HepG2 (cell line): ENCODE results near the gene FMNL2. TPM values are rescaled to one million over a fixed set of nuclear protein-coding genes. Genes with fewer than 3 reads are reported as not detected.

Experiments used
- CENPX ChIP-seq: sonication (generic); formaldehyde crosslinking; IDR thresholded peaks from 2 replicates; pipeline ENCODE4 v1.9.0; 2021; ENCODE audit warnings: mild to moderate bottlenecking, missing genetic modification reagents, moderate library complexity
- EP300 ChIP-seq, 3 experiments: sonication (generic) in 1 of 3; formaldehyde crosslinking in 1 of 3; IDR thresholded peaks; 2 replicates each; pipeline versions ENCODE4 v1.5.1 to v1.6.1; 2011 to 2020; ENCODE audit warnings: low read depth in 2 of 3, low read length in 2 of 3, borderline replicate concordance in 1 of 3, improper control_type of control experiment in 1 of 3, mild to moderate bottlenecking in 1 of 3, missing genetic modification reagents in 1 of 3, moderate library complexity in 1 of 3
- EZH2 ChIP-seq: conservative IDR thresholded peaks from 2 replicates; pipeline ENCODE4 v1.6.1; 2012; ENCODE audit warnings: mild to moderate bottlenecking, low read depth, low read length, moderate library complexity
- FIP1L1 ChIP-seq: fragments of 200-400 bp; formaldehyde crosslinking; IDR thresholded peaks from 2 replicates; pipeline ENCODE4 v1.6.1; 2018; ENCODE audit warnings: low read depth, mild to moderate bottlenecking, low read length, moderate library complexity, borderline replicate concordance; ENCODE audit not compliant: insufficient read depth
- GTF2F1 ChIP-seq: fragments of 150-350 bp; IDR thresholded peaks from 2 replicates; pipeline ENCODE4 v1.6.1; 2014; ENCODE audit warnings: low read length
- IRF2 ChIP-seq: IDR thresholded peaks from 2 replicates; pipeline ENCODE4 v1.6.1; 2018; ENCODE audit warnings: missing genetic modification reagents, missing compliant biosample characterization
- MED1 ChIP-seq: sonication (generic); formaldehyde crosslinking; IDR thresholded peaks from 2 replicates; pipeline ENCODE4 v1.4.0; 2020; ENCODE audit warnings: missing genetic modification reagents
- NPAS2 ChIP-seq: sonication (generic); formaldehyde crosslinking; IDR thresholded peaks from 2 replicates; pipeline ENCODE4 v1.8.0; 2022; ENCODE audit warnings: mild to moderate bottlenecking, missing genetic modification reagents, borderline replicate concordance
- NR1H2 ChIP-seq: sonication (generic); formaldehyde crosslinking; IDR thresholded peaks from 2 replicates; pipeline ENCODE4 v1.8.1; 2022; ENCODE audit warnings: low read depth, missing genetic modification reagents, borderline replicate concordance
- PHB2 ChIP-seq: fragments of 450-650 bp; IDR thresholded peaks from 2 replicates; pipeline ENCODE4 v1.6.1; 2018; ENCODE audit not compliant: partially characterized antibody
- ZFP1 ChIP-seq: IDR thresholded peaks from 2 replicates; pipeline ENCODE4 v1.6.1; 2016
- ZFP90 ChIP-seq: sonication (generic); formaldehyde crosslinking; IDR thresholded peaks from 2 replicates; pipeline ENCODE4 v1.8.0; 2022; ENCODE audit warnings: missing genetic modification reagents, mild to moderate bottlenecking, inconsistent platforms, borderline replicate concordance
- polyA plus RNA-seq, 8 experiments: library from polyadenylated mRNA; depleted of rRNA in 3 of 8; stranded (reverse) in 7 of 8; unstranded in 1 of 8; fragments of >200 nt; fragmentation: Illumina TruSeq in 4 of 8; extraction: Trizol in 4 of 8; gene quantifications; 2 replicates each; pipeline versions ENCODE4 v1.2.1 to v1.2.3, GENCODE V29; 2011 to 2016; ENCODE audit warnings: low read depth in 4 of 8, missing spikeins in 1 of 8, mixed read lengths in 1 of 8; ENCODE audit not compliant: insufficient read depth in 1 of 8
- total RNA-seq, 5 experiments: library from RNA; depleted of rRNA; stranded (reverse); fragments of >200 nt; fragmentation: Illumina TruSeq; extraction: Trizol; gene quantifications; 2 replicates each; pipeline ENCODE4 v1.2.3, GENCODE V29; 2016; ENCODE audit warnings: low read depth in 1 of 5
- TF ChIP-seq, protein P1 (sequence below): sonication (generic); formaldehyde crosslinking; IDR thresholded peaks from 2 replicates; pipeline ENCODE4 v1.4.0; 2020; ENCODE audit warnings: mild to moderate bottlenecking, missing genetic modification reagents
- TF ChIP-seq, protein P2 (sequence below): sonication (generic); formaldehyde crosslinking; IDR thresholded peaks from 2 replicates; pipeline ENCODE4 v1.4.0; 2020; ENCODE audit warnings: missing genetic modification reagents, low read depth, mild to moderate bottlenecking, borderline replicate concordance
- TF ChIP-seq, protein P3 (sequence below): sonication (generic); formaldehyde crosslinking; IDR thresholded peaks from 2 replicates; pipeline ENCODE4 v1.9.0; 2022; ENCODE audit warnings: missing genetic modification reagents, mild to moderate bottlenecking, borderline replicate concordance
- TF ChIP-seq, protein P4 (sequence below): sonication (generic); formaldehyde crosslinking; IDR thresholded peaks from 2 replicates; pipeline ENCODE4 v1.5.0; 2020; ENCODE audit warnings: missing genetic modification reagents
- TF ChIP-seq, protein P5 (sequence below): sonication (generic); formaldehyde crosslinking; conservative IDR thresholded peaks from 2 replicates; pipeline ENCODE4 v1.4.0; 2020; ENCODE audit warnings: missing genetic modification reagents
- TF ChIP-seq, protein P6 (sequence below): sonication (generic); formaldehyde crosslinking; IDR thresholded peaks from 2 replicates; pipeline ENCODE4 v1.8.0; 2022; ENCODE audit warnings: low read depth, missing genetic modification reagents

The FMNL2 gene
- total and polyA plus RNA-seq, 2 of the 13 experiments (the other 11 are each of a cell fraction or from before 2014, with no cell fraction given) = 66.5 to 67.7 TPM

DNA sequence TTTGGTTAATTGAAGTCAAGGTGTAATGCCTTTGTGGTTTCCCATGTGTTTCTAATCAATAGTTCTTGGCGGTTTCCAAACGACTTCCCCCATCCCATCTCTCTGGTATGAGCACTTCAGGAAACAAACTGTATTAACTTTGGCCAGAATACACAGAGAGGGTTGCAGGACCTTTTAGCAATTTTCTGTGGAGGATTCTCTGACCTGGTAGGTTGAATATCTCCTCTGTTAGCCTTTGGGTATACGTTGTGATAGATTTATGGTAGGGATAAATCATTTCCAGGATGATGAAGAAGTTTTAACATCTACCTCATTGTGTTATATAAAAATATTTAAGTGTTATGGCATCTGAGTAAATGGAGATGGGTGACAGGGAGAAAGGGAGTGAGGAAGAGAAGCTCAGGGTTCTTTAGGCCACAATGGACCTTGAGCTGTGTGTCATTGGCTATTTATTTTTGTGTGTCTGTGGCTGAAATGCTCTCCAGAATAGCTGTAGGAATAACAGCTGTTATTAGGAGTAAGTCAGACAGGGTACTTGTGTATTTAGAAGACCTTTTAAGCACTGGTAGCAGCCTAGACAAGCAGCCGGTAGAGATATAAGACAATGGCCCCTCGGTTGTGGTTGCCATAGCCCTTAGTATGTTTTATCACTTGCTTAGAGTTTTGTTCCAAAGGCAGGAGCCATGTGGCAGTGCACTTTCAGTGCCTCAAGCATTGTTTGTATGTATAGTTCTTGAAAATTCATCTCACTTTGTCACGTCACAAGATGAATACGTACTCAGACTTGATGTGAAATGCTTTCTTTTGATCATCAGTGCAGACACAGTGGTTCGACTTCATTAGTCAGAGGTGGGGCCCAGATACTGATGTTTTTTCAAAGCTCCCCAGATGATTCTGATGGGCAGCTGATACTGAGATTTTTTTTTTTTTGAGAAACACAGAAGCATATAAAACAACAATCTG, 91.1 kb downstream of the FMNL2 start (continued):
- TF ChIP-seq, protein P1, sequence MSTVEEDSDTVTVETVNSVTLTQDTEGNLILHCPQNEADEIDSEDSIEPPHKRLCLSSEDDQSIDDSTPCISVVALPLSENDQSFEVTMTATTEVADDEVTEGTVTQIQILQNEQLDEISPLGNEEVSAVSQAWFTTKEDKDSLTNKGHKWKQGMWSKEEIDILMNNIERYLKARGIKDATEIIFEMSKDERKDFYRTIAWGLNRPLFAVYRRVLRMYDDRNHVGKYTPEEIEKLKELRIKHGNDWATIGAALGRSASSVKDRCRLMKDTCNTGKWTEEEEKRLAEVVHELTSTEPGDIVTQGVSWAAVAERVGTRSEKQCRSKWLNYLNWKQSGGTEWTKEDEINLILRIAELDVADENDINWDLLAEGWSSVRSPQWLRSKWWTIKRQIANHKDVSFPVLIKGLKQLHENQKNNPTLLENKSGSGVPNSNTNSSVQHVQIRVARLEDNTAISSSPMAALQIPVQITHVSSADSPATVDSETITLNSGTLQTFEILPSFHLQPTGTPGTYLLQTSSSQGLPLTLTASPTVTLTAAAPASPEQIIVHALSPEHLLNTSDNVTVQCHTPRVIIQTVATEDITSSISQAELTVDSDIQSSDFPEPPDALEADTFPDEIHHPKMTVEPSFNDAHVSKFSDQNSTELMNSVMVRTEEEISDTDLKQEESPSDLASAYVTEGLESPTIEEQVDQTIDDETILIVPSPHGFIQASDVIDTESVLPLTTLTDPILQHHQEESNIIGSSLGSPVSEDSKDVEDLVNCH (CRISPR knock-in tag) = no peak
- TF ChIP-seq NPAS2 (CRISPR knock-in tag) (no peak), EZH2 (no peak), GTF2F1 (0 out of 2 replicates have a peak, but pooled peaks have one; percentile 28), FIP1L1 (no peak), MED1 (CRISPR knock-in tag) (no peak; the same call in none of the 2 replicates), CENPX (CRISPR knock-in tag) (no peak), ZFP90 (CRISPR knock-in tag) (no peak), PHB2 (no peak), NR1H2 (CRISPR knock-in tag) (no peak), ZFP1 (CRISPR knock-in tag) (no peak), EP300 (IDR thresholded peaks at IDR 0.05; ENCODE audit: low read depth in 2 of 2, low read length in 2 of 2) (peak in 1 of 2 experiments; percentile 77; a peak in 2 of 4 replicates), EP300 (CRISPR knock-in tag; IDR thresholded peaks at IDR 0.05; ENCODE audit: borderline replicate concordance) (no peak), IRF2 (CRISPR knock-in tag) (no peak)
- TF ChIP-seq, protein P2, sequence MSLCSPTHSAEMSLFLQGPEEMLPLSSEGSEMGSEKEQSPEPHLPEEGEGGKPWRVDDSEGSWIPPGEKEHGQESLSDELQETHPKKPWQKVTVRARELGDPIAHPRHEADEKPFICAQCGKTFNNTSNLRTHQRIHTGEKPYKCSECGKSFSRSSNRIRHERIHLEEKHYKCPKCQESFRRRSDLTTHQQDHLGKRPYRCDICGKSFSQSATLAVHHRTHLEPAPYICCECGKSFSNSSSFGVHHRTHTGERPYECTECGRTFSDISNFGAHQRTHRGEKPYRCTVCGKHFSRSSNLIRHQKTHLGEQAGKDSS (CRISPR knock-in tag) = no peak
- TF ChIP-seq, protein P3, sequence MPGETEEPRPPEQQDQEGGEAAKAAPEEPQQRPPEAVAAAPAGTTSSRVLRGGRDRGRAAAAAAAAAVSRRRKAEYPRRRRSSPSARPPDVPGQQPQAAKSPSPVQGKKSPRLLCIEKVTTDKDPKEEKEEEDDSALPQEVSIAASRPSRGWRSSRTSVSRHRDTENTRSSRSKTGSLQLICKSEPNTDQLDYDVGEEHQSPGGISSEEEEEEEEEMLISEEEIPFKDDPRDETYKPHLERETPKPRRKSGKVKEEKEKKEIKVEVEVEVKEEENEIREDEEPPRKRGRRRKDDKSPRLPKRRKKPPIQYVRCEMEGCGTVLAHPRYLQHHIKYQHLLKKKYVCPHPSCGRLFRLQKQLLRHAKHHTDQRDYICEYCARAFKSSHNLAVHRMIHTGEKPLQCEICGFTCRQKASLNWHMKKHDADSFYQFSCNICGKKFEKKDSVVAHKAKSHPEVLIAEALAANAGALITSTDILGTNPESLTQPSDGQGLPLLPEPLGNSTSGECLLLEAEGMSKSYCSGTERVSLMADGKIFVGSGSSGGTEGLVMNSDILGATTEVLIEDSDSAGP (CRISPR knock-in tag) = no peak
- TF ChIP-seq, protein P4, sequence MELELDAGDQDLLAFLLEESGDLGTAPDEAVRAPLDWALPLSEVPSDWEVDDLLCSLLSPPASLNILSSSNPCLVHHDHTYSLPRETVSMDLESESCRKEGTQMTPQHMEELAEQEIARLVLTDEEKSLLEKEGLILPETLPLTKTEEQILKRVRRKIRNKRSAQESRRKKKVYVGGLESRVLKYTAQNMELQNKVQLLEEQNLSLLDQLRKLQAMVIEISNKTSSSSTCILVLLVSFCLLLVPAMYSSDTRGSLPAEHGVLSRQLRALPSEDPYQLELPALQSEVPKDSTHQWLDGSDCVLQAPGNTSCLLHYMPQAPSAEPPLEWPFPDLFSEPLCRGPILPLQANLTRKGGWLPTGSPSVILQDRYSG (CRISPR knock-in tag) = no peak
- TF ChIP-seq, protein P5, sequence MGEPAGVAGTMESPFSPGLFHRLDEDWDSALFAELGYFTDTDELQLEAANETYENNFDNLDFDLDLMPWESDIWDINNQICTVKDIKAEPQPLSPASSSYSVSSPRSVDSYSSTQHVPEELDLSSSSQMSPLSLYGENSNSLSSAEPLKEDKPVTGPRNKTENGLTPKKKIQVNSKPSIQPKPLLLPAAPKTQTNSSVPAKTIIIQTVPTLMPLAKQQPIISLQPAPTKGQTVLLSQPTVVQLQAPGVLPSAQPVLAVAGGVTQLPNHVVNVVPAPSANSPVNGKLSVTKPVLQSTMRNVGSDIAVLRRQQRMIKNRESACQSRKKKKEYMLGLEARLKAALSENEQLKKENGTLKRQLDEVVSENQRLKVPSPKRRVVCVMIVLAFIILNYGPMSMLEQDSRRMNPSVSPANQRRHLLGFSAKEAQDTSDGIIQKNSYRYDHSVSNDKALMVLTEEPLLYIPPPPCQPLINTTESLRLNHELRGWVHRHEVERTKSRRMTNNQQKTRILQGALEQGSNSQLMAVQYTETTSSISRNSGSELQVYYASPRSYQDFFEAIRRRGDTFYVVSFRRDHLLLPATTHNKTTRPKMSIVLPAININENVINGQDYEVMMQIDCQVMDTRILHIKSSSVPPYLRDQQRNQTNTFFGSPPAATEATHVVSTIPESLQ (CRISPR knock-in tag) = no peak
- TF ChIP-seq, protein P6, sequence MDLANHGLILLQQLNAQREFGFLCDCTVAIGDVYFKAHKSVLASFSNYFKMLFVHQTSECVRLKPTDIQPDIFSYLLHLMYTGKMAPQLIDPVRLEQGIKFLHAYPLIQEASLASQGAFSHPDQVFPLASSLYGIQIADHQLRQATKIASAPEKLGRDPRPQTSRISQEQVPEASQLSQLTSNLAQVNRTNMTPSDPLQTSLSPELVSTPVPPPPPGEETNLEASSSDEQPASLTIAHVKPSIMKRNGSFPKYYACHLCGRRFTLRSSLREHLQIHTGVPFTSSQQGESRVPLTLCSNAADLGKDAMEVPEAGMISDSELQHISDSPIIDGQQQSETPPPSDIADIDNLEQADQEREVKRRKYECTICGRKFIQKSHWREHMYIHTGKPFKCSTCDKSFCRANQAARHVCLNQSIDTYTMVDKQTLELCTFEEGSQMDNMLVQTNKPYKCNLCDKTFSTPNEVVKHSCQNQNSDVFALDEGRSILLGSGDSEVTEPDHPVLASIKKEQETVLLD (CRISPR knock-in tag) = no peak
